Amygdala (tissue), 56 donors: ENCODE data around the gene QPCT.
"Not testable (repeated sequence)": the region's sequence is repeated elsewhere in the genome, so short reads cannot be mapped to it uniquely, and the experiment has no call there.

ENCODE experiments used
- DNase-seq, 56 donors: peaks; one replicate each; lab custom pipeline; 2025; lab: John Stamatoyannopoulos, UW

QPCT gene

DNA sequence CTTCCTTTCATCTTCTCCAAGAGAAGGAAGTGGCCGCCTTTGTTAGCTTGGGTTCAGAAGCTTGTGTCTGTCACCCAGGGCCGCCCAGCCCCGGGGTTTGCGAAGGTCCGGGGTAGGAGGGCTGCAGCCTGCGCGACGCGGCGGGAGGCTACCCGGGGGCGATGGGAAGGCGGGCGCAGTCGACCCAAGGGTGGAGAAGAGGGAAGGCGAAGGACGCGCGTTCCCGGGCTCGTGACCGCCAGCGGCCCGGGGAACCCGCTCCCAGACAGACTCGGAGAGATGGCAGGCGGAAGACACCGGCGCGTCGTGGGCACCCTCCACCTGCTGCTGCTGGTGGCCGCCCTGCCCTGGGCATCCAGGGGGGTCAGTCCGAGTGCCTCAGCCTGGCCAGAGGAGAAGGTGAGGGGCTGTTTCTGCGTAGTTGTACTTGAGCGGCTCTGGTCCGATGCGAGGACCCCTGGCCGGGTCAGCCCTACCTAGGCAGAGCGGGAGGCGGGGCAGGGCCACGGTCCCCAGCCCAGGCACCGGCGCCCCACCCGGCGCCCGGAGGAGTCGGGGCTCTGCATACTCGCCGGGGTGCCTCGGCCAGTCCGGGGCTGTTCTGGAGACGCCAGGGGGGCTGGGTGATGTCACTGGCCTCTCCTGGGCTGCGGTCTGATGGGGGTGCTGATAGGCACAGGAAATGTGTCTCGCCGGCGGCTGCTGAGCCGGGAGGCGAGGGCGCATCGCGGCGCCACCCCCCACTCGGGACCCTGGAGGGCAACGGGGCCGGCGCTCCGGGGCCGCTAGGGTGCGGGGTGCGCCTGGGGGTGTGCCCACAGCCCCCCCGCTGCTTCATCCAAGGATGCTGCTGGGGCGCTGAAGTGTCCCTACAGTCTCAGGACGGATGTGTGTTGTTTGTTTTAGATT is at the start of gene QPCT:
TSS of gene QPCT (plus strand) at position 178 of the 909 bp plus-strand sequence. CDS start at position 280, 102 bp downstream.
- DNase-seq, result peak in 14 of 56 donors; percentile 6 to 32 (median 18)

DNA sequence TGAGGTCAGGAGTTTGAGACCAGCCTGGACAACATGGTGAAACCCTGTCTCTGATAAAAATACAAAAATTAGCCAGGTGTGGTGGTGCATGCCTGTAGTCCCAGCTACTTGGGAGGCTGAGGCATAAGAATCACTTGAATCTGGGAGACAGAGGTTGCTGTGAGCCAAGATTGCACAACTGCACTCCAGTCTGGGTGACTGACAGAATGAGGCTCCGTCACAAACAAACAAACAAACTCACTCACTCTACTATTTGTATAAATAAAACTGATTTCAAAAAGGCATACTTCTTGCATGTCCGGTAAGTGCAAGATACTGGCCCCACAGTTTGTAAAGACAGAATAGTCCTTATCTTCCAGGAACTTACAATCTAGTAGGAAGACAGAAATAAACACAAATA is 49.6 kb upstream of the QPCT start:
- DNase-seq, result not testable (repeated sequence)

DNA sequence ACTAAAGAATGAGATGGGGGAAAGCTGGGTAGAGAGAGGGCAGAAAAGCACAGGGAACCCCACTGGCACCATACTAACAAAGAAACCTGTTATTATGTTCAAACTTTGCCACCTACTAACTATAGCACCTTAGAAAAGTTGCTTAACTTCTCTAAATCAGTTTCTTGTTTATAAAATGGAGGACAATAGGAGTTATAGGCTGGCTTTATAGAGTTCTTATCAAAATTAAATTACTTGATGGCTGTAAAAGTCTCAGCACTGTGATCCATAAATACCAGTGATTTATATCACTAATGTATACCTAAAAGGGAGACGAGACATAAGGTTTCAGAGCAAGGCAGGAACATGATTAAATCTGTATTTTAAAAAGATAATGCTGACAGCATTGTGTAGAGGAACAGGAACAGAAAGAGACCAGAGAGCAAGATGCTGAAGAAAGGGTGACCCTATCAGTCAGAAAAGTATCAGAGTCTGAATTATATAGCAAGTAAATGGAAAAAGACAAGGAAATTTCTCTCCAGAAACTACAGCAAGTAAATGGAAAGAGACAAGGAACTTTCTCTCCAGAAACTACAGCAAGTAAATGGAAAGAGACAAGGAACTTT is 48.9 kb upstream of the QPCT start:
- no peak for DNase-seq

DNA sequence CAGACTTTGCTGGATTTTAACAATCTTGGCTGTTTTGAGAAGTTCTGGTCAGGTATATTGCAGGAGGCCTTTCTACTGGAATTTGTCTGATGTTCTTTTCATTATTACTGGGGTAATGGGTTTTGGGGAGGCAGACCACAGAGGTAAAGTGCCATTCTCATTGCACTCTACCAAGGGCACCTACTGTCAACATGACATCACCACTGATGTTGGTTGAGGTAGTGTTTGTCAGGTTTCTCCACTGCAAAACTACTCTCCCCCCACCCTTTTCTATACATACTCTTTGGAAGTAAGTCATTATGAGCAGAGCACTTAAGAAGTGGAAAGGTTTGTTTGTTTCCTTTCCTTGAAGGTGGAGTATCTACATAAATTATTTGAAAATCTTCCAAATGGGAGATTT is 46.8 kb upstream of the QPCT start:
- no peak for DNase-seq

DNA sequence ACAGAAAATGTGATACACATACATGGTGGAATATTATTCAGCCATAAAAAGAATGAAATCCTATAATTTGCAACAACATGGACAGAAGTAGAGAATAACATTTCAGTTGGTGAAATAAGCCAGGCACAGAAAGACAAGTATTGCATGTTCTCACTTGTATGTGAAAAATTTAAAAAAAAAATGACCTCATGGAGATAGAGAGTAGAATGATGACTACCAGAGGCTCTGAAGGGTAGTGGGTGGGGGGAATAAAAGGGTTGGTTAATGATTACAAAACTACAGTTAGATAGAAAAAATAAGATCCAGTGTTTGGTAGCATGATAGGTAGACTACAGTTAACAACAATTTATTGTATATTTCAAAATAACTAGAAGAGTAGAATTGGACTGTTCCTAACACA is 44.3 kb upstream of the QPCT start:
- DNase-seq, result no peak

DNA sequence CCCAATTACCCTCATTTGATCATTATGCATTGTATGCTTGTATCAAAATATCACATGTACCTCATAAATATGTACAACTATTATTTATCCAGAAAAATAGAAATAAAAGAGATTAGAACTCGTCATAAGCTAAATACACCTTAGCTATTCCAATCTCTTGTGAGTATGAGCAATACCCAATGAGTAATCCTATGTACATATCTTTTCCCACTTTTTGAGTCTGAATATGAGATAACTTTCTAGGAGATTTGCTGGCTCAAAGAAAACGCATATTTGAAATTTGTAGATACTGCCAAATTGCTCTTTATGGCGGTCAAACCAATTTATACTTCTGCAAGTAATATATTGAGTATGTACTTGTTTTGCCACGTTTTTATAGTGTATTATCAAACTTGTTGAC is 43.9 kb upstream of the QPCT start:
- DNase-seq, result no peak

DNA sequence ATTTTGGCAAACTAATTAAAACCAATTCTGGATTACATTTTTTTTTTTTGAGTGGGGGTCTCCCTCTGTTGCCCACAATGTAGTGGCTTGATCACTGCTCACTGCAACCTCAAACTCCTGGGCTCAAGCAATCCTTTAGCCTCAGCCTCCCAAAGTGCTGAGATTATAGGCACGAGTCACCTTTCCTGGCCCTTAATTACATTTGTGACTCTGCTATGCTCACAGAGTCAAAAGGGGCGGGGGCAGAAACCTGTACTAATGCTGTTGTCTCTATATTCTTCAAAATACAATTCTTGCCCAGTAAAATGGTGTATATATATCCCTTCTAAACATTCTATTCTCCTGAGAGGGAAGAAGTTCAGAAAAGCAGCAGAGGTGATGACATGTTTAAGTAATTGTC is 43.0 kb upstream of the QPCT start:
- DNase-seq, result no peak

DNA sequence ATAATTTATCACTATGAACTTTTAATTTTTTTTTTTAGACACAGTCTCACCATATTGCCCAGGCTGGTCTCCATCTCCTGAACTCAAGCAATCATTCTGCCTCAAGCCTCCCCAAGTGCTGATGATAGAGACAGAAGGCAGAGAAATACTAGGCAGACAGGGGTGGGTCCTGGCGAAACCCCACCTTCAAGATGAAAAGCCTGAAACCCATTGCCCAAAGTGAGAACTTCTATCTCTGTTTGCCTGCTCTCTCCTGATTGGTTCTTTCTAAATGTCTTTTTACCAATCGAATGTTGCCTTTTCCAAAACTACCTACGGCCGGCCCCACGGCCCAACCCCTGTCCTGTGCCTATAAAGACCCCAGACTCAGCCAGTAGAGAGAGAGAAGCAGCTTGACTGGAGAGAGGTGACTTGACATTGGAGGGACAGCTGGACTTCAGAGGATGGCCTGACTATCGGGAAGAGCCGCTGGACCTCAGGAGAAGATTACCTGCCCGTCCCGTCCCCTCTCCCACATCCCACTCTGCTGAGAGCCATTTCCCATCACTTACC is 41.7 kb upstream of the QPCT start:
- DNase-seq, result no peak

DNA sequence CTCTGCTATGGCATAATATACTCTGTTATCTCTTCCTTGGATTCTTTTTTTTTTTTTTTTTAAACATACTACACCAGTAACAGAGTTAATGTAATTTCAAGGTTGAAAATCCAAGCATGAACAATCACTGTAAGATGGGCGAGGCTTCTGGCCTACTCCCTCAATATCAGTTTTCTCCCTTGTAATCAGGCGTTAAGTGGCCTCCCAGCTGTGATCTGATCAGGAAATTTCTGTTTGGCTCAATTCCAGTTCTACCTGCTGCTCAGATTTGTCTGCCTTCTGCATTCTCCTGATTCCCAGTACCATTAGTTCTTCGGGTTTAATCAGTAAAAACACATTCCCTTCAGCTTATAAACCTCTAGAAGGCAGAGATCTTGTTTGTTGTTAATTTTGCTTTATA is 38.4 kb upstream of the QPCT start:
- no peak for DNase-seq

DNA sequence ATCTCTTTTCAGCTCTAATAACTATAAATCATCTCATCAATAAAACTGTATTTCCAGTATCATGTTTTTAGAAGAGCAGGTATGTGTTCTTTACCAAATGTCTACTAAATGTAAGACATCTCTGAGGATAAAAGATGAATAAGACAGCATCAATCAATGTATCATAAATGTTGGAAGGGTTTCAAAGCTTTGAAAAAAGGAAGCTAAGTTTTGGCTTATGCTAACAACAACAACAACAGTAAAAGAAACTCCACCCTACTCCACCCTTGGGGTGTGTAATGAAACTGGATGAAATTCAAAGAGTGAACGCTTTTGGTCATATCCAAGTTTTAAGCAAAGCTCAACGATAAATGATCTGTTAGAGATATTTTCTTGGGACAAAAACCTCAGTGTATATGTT is 36.9 kb upstream of the QPCT start:
- no peak for DNase-seq

DNA sequence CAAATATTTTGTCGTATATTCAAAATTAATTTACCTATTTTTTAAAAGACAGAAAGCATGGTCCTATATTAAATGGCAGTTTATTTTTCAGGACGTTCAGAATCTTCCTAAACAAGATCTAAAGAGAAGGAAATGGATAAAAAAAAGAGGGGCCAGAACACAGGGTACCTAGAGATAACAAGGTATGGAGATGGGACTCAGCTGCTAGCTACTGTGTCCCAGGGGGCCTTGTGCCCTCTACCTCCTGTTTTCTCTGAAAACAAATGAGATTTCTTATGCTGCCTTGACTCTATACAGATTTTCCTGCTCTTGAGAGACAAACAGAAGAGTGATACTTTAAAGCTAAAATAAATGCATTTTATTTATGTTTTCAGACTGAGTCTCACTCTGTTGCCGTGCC is 29.1 kb upstream of the QPCT start:
- no peak for DNase-seq

DNA sequence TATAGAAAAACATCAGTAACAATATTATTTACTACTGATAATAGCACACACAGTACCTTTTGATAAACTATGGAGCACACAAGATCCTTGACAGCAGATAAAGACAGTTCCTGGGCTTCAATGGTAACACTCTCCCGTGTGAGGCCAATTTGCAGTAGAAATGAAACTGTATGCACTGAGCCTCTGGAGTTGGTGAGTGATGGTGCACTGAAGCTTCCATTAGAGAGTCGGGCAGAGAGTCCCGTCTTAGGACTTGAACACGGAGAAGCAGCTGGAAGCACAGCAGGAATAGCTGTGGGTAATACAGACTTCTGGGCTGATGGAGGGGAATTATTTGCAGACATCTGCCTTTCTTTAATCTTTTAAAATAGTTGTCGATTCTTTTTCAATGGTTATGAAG is 28.2 kb upstream of the QPCT start:
- no peak for DNase-seq

DNA sequence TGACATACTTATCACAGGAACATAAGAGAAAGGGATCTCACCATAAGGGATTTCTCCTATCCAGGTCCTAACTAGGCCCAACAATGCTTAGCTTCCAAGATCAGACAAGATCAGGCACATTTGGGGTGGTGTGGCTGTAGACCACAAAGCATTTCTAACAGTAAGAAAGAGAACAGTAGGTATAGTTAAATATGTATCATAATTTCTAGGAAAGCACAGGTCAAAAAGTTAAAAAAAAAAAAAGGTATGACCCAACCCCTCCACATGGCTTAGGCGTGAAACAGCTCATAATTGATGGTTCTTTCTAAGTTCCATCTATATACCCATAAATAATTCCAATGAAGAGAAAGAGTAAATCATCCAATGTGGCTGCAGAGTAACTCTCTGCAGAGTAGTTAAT is 26.7 kb upstream of the QPCT start:
- DNase-seq, result no peak

DNA sequence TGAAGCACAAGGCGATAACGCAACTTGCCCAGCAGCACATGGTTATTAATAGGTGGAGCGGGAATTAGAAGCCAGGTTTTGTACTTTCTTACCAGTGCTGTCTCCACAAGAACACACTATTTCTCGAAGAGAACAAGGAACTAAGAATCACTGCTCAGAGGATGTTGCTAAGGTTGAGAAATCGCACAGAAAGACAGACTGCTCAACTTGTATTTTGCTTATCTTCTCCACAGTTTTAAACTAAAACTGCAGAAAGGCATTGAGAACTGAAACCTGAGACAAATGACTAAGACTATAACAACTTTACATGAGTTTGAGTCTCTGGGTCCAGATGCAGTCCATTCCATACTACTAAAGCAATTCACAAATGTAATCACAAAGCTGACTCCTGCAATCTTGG is 26.0 kb upstream of the QPCT start:
- DNase-seq, result no peak

DNA sequence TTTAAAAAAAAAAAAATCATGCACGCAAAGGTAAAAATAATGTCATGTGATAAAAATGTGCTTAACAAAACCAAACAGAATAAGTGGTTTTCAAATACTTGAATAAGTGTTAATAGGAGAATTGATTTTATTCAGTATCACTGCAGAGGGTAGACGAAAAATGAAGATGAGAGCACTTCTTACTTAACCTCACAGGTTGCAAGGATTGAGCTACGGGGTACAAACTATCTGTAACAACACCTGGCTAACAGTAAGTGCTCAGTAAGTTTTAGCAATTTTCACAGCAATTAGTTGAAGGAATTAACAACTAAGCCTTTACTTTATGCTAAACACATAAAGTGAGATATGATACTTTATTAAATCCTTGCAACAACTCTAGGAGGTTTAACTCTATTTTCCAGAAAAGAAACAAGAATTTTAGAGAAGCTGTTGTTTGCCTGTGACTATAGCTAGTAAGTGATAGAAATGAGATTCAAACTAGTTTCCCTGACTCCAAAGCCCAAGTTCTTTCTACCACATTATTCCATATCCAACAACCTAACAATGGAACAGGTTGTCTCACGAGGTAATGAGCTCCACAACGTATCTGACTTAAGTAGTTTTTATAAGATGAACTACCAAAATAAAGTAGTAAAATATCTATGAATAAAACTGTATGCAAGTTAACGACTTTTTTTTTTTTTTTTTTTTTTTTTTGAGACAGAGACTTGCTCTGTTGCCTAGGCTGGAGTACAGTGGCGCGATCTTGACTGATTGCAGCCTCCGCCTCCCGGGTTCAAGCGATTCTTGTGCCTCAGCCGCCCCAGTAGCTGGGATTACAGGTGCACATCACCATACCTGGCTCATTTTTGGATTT is 24.4 kb upstream of the QPCT start:
- DNase-seq, result no peak

DNA sequence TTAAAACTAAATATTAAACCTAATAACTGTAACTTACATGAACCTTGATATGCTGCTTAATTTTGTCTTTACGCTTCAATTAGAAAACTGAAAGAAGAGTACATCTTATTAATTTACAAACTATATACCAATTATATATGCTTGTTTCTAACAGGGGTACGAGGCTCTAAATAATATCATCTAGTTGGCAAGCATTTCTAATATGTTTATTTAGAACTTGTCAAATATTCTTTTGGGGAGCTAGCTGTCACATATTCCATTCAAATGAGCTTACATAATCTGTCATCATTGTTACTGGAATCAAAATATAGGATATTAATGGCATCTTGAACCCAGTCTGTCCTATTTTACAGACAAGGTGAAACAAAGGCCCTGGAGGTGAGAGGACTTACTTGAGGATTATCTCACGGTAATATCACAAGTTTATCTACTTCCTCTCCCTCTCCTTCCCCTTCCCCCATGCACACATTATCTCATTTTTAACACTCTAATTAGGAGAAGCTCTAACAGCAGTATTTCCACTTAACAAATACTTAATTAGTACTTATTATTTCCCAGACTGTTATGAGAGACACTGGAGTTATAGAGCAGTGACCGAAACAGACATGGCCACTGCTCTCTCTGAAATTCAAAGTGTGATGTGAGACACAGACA is 23.3 kb upstream of the QPCT start:
- no peak for DNase-seq

DNA sequence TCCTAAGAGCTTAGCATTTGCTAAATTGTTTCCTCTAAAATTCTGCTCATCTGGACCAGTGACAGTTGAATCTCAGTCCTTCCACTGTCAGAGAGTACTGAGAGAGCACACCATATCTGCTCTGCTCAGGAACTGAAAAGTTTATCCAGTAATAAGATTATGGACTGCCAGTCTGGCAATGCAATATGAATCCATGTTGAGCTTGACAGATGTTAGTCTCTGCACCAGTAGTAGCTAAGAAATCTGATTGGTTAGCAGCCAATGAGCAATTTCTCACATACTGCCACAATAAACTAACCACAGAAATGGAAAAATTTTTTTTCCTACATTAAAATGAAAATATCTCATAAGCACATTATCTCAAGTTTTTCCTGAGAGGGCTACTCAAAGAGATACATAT is 22.1 kb upstream of the QPCT start:
- no peak for DNase-seq

DNA sequence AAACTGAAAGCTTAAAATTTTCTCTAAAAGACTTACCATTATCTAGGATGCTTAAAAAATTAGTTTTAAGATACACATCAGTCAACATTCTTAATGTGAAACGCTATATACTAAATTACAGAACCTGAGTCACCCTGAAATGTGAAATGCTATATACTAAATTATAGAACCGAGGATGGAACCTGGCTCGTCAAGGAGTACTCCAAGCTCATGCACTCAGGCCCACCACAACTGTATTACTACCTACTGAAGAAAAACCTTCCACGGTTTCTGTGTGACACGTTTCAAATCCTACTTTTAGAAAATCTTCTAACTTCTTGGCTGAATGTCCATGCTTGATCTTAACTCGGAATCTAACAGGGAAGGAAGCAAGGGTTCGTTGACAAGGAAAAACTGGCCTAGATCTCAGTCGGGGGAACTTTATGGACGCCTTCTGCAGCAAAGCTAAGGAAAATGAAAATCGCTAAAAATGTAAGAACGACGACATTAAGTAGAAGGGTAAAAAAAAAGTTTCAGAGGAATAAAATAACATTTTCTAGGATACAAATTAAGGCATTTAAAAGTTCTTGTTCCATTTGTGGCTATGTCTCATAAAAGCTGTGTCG is 21.2 kb upstream of the QPCT start:
- no peak for DNase-seq

DNA sequence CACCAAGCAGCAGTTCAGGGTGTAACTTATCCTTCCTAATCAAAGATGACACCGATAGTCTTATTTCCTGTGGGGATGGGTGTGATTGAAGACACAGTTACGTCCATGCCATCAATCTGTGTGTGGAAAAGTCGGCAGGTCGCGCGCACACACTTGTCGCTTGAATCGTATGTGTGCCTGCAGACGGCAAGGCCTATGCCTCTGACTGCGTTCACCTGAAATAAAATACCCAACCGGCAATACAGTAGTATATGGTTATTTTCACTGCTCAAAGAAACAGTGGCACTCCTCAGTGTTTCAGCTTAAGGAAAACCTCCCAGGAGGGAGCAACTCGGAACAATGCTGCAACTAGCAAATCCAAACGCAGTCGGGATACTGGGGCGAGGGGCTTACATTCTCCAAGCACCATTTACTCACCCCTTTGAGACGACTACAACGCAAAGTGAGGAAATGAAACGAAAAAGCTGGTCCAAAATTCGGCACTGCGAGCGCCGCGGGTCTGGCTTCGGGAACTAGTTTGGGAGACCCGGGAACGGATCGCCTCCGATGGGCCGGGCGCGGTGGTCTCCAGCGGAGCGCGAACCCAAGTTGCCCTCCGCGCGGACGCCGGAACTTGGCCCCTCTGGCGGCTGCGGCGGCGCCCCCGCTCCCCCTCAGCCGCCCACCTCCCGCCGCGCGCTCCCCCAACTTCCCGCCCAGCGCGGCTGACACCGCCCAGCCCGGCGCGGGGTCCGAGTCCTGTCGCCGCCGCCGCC is 20.5 kb upstream of the QPCT start:
- DNase-seq, result peak in 5 of 56 donors; percentile 17 to 26 (median 20)

DNA sequence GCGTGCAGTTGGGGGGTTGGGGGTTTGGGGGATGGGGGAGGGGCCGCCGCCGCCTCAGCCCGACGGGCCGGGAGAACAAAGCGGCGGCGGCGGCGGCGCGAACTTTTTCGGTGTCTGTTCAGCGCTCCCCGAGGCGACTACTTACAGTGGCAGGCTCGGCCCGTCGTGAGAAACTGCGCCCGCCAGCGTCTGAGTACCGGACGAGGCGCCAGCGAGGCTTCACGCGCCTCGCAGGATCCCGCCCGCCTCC is 20.0 kb upstream of the QPCT start:
- peak in 16 of 56 donors; percentile 6 to 80 (median 44) for DNase-seq
